GM23338 (cell line): Measurements from ENCODE around the gene PACS1.

Experiments
- CTCF ChIP-seq, 2 experiments: fragments of 200-600 bp in 1 of 2; sonication (generic) in 1 of 2; conservative IDR thresholded peaks; 2 replicates each; pipeline versions ENCODE4 v1.5.1 to v1.6.1; 2016 to 2017; ENCODE audit warnings: antibody characterized with exemption in 2 of 2, low read depth in 2 of 2, mild to moderate bottlenecking in 2 of 2, moderate library complexity in 1 of 2
- ETS1 ChIP-seq: IDR thresholded peaks from 2 replicates; pipeline ENCODE4 v1.6.1; 2016; ENCODE audit warnings: antibody characterized with exemption
- EZH2 ChIP-seq: fragments of 200-600 bp; sonication (generic); IDR thresholded peaks from one replicate; pipeline ENCODE4 v1.8.0; 2017; ENCODE audit warnings: antibody characterized with exemption, mild to moderate bottlenecking, low read depth; ENCODE audit not compliant: unreplicated experiment
- STAT1 ChIP-seq: IDR thresholded peaks from one replicate; pipeline ENCODE4 v1.6.1; 2016; ENCODE audit warnings: antibody characterized with exemption; ENCODE audit not compliant: unreplicated experiment

GRCh38 chr11:66211100-66211499, 141.0 kb downstream of the PACS1 start:
- TF ChIP-seq CTCF (conservative IDR thresholded peaks at IDR 0.05; ENCODE audit: low read depth in 2 of 2) (no peak), STAT1 (no peak), EZH2 (no peak), ETS1 (no peak)
